ACHN (cell line): ENCODE results near the gene OTUD7B.

Source experiments
- DNase-seq: peaks from one replicate; pipeline ENCODE4 v3.0.0-alpha.2; 2015
- in situ Hi-C: cut with HindIII; loops from 2 replicates; pipeline ENCODE4 v1.10.0; 2017; ENCODE audit warnings: low sequenced_read_pairs, low pct_ligation_motif_present, low pct_unique_long_range_greater_than_20kb

The OTUD7B gene

GRCh38 chr1:149896575-149896974 lies 114.0 kb downstream of the OTUD7B start:
- no peak for DNase-seq
- in situ Hi-C loops = no loop called here

GRCh38 chr1:149888999-149889289 lies 121.6 kb downstream of the OTUD7B start:
- DNase-seq = peak; percentile 32
- in situ Hi-C loops = no loop called here

GRCh38 chr1:149888247-149888998 lies 122.1 kb downstream of the OTUD7B start:
- peak; percentile 94 for DNase-seq

More at GRCh38 chr1:149888247-149888998, 122.1 kb downstream of the OTUD7B start:
- in situ Hi-C loops = no loop called here
